Anterior cingulate cortex (tissue), 58 donors: ENCODE measurements around the gene CALU.
A peak's percentile ranks its signal among the peaks of the same experiment; 100 is the strongest.

ENCODE experiments used
- DNase-seq, 58 donors: peaks; one replicate each; lab custom pipeline; 2025; lab: John Stamatoyannopoulos, UW

Gene CALU

GRCh38 chr7:128721376-128721775 lies 17.8 kb upstream of the CALU start:
- DNase-seq, result no peak

- DNase-seq, result no peak
These were observed 14.4 kb upstream of the CALU start for GRCh38 chr7:128724743-128725142.

GRCh38 chr7:128725531-128725930 lies 13.6 kb upstream of the CALU start:
- peak in 1 of 58 donors; percentile 54 for DNase-seq

GRCh38 chr7:128726059-128726736 lies 13.0 kb upstream of the CALU start:
- DNase-seq, result peak in 4 of 58 donors; percentile 6 to 58 (median 12)

GRCh38 chr7:128726737-128727072 lies 12.5 kb upstream of the CALU start:
- no peak for DNase-seq

- DNase-seq, result no peak
These were observed 11.9 kb upstream of the CALU start for GRCh38 chr7:128727239-128727638.

- DNase-seq, result no peak
These were observed 10.6 kb upstream of the CALU start for GRCh38 chr7:128728598-128728997.

- DNase-seq, result no peak
These were observed 9.7 kb upstream of the CALU start for GRCh38 chr7:128729494-128729893.

GRCh38 chr7:128731184-128731583 lies 8.0 kb upstream of the CALU start:
- no peak for DNase-seq

- no peak for DNase-seq
These were observed 6.5 kb upstream of the CALU start for GRCh38 chr7:128732521-128733277.

GRCh38 chr7:128733278-128733645 lies 5.9 kb upstream of the CALU start:
- no peak for DNase-seq

- DNase-seq, result no peak
These were observed 4.3 kb upstream of the CALU start for GRCh38 chr7:128734890-128735289.

- no peak for DNase-seq
These were observed 3.7 kb upstream of the CALU start for GRCh38 chr7:128735436-128735835.

- no peak for DNase-seq
These were observed 1.7 kb upstream of the CALU start for GRCh38 chr7:128737441-128737840.

- DNase-seq, result no peak
These were observed 1.2 kb upstream of the CALU start for GRCh38 chr7:128737867-128738385.

- DNase-seq, result peak in 2 of 58 donors; percentile 50 to 55
These were observed 550 bp upstream of the CALU start for GRCh38 chr7:128738570-128739047.

- DNase-seq, result no peak
These were observed 977 bp downstream of the CALU start for GRCh38 chr7:128739990-128740682.

- DNase-seq, result no peak
These were observed 1.8 kb downstream of the CALU start for GRCh38 chr7:128740996-128741395.

- no peak for DNase-seq
These were observed 2.3 kb downstream of the CALU start for GRCh38 chr7:128741491-128741890.

GRCh38 chr7:128742206-128742605 lies 3.0 kb downstream of the CALU start:
- DNase-seq, result no peak

GRCh38 chr7:128743112-128743772 lies 4.1 kb downstream of the CALU start:
- no peak for DNase-seq
